GF-D8 (cell line): ENCODE results near the gene PDXP.
"Not testable (repeated sequence)": the region's sequence is repeated elsewhere in the genome, so short reads cannot be mapped to it uniquely, and the experiment has no call there.

Experiments
- DNase-seq: peaks from one replicate; lab custom pipeline; 2025; lab: John Stamatoyannopoulos, UW

PDXP gene

GRCh38 chr22:37658133-37659065, at the start of gene PDXP:
TSS of gene PDXP (plus strand) at chr22:37658723. CDS start at chr22:37658783, 60 bp downstream.
- DNase-seq, result peak; percentile 98

- no peak for DNase-seq
Measured at GRCh38 chr22:37609240-37610152, 49.0 kb upstream of the PDXP start.

GRCh38 chr22:37610153-37610475, 48.4 kb upstream of the PDXP start:
- not testable (repeated sequence) for DNase-seq

- DNase-seq, result no peak
Measured at GRCh38 chr22:37610480-37611129, 47.9 kb upstream of the PDXP start.

- DNase-seq, result no peak
Measured at GRCh38 chr22:37611207-37611606, 47.3 kb upstream of the PDXP start.

- DNase-seq, result no peak
Measured at GRCh38 chr22:37616201-37617083, 42.1 kb upstream of the PDXP start.

- DNase-seq, result no peak
Measured at GRCh38 chr22:37617431-37617830, 41.1 kb upstream of the PDXP start.

GRCh38 chr22:37618072-37618656, 40.4 kb upstream of the PDXP start:
- no peak for DNase-seq

- DNase-seq, result no peak
Measured at GRCh38 chr22:37618674-37619073, 39.8 kb upstream of the PDXP start.

GRCh38 chr22:37619991-37620390, 38.5 kb upstream of the PDXP start:
- no peak for DNase-seq

GRCh38 chr22:37621352-37621860, 37.1 kb upstream of the PDXP start:
- DNase-seq, result no peak

GRCh38 chr22:37623075-37624016, 35.2 kb upstream of the PDXP start:
- no peak for DNase-seq

GRCh38 chr22:37624017-37624365, 34.5 kb upstream of the PDXP start:
- DNase-seq, result no peak

- DNase-seq, result no peak
Measured at GRCh38 chr22:37624876-37625275, 33.6 kb upstream of the PDXP start.

GRCh38 chr22:37625737-37626136, 32.8 kb upstream of the PDXP start:
- DNase-seq, result no peak

- no peak for DNase-seq
Measured at GRCh38 chr22:37626144-37626543, 32.4 kb upstream of the PDXP start.

- DNase-seq, result no peak
Measured at GRCh38 chr22:37626556-37627075, 31.9 kb upstream of the PDXP start.

GRCh38 chr22:37627121-37627520, 31.4 kb upstream of the PDXP start:
- DNase-seq, result no peak

GRCh38 chr22:37627545-37627944, 31.0 kb upstream of the PDXP start:
- DNase-seq, result no peak
